OCI-LY1 (cell line): ENCODE results near the gene PRXL2A.
"Not testable (repeated sequence)": the region's sequence is repeated elsewhere in the genome, so short reads cannot be mapped to it uniquely, and the experiment has no call there.

Source experiments
- H2AFZ ChIP-seq: fragments of 200-600 bp; sonication (generic), shearing (Covaris generic); 2 replicates; pipeline ENCODE4 v1.6.0; 2014; ENCODE audit warnings: antibody characterized with exemption, mild to moderate bottlenecking, low read length
- H3F3A ChIP-seq: fragments of 200-600 bp; sonication (generic), shearing (Covaris generic); 2 replicates; pipeline ENCODE4 v1.6.0; 2014; ENCODE audit warnings: mild to moderate bottlenecking, antibody characterized with exemption, low read length, moderate library complexity; ENCODE audit not compliant: insufficient read depth
- H3K27ac ChIP-seq: fragments of 200-600 bp; sonication (generic); 2 replicates; pipeline ENCODE4 v1.5.1; 2014; ENCODE audit warnings: low read length, mixed run types, mild to moderate bottlenecking, low read depth; ENCODE audit not compliant: poor library complexity, severe bottlenecking
- H3K27me3 ChIP-seq: fragments of 200-600 bp; sonication (generic); 2 replicates; pipeline ENCODE4 v1.6.0; 2014; ENCODE audit warnings: antibody characterized with exemption, mild to moderate bottlenecking, low read length, moderate library complexity; ENCODE audit not compliant: insufficient read depth
- H3K36me3 ChIP-seq: fragments of 200-600 bp; sonication (generic); 2 replicates; pipeline ENCODE4 v1.6.1; 2014; ENCODE audit warnings: mild to moderate bottlenecking, antibody characterized with exemption, low read length, moderate library complexity, mixed read lengths; ENCODE audit not compliant: insufficient read depth
- H3K4me1 ChIP-seq: fragments of 200-600 bp; sonication (generic); 2 replicates; pipeline ENCODE4 v1.5.1; 2014; ENCODE audit warnings: mild to moderate bottlenecking, low read length, moderate library complexity; ENCODE audit not compliant: insufficient read depth, severe bottlenecking
- H3K4me2 ChIP-seq: fragments of 200-600 bp; sonication (generic), shearing (Covaris generic); 2 replicates; pipeline ENCODE4 v1.6.1; 2014; ENCODE audit warnings: low read length
- H3K4me3 ChIP-seq: fragments of 200-600 bp; sonication (generic); 2 replicates; pipeline ENCODE4 v1.5.1; 2014; ENCODE audit warnings: low read length, low read depth, mild to moderate bottlenecking, mixed read lengths; ENCODE audit not compliant: poor library complexity, severe bottlenecking
- H3K79me2 ChIP-seq: fragments of 200-600 bp; shearing (Covaris generic); 2 replicates; pipeline ENCODE4 v1.6.1; 2016; ENCODE audit warnings: mixed run types, low read length, mixed read lengths; ENCODE audit not compliant: insufficient read depth
- H3K9ac ChIP-seq: fragments of 200-600 bp; sonication (generic), shearing (Covaris generic); 2 replicates; pipeline ENCODE4 v1.6.1; 2014; ENCODE audit warnings: mild to moderate bottlenecking, low read length, mixed read lengths
- H3K9me2 ChIP-seq: fragments of 200-600 bp; sonication (generic), shearing (Covaris generic); 2 replicates; pipeline ENCODE4 v1.6.1; 2014; ENCODE audit warnings: low read depth, mild to moderate bottlenecking, low read length, mixed read lengths
- H3K9me3 ChIP-seq: fragments of 200-600 bp; shearing (Covaris generic); 2 replicates; pipeline ENCODE4 v1.6.1; 2014; ENCODE audit warnings: low read length, mixed read lengths
- H4K20me1 ChIP-seq: fragments of 200-600 bp; sonication (generic), shearing (Covaris generic); 2 replicates; pipeline ENCODE4 v1.6.0; 2016; ENCODE audit warnings: mild to moderate bottlenecking, low read length; ENCODE audit not compliant: insufficient read depth
- EZH2 ChIP-seq: fragments of 200-600 bp; sonication (generic), shearing (Covaris generic); IDR thresholded peaks from 2 replicates; pipeline ENCODE4 v1.8.0; 2017; ENCODE audit warnings: borderline replicate concordance, mixed run types, mild to moderate bottlenecking, antibody characterized with exemption, low read length, moderate library complexity, mixed read lengths
- TF ChIP-seq, protein P1 (sequence below): fragments of 200-600 bp; sonication (generic), shearing (Covaris generic); IDR thresholded peaks from 2 replicates; pipeline ENCODE4 v1.5.1; 2017; ENCODE audit warnings: mild to moderate bottlenecking, antibody characterized with exemption, low read length, moderate library complexity, mixed read lengths

The PRXL2A gene, protein sequence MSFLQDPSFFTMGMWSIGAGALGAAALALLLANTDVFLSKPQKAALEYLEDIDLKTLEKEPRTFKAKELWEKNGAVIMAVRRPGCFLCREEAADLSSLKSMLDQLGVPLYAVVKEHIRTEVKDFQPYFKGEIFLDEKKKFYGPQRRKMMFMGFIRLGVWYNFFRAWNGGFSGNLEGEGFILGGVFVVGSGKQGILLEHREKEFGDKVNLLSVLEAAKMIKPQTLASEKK

DNA sequence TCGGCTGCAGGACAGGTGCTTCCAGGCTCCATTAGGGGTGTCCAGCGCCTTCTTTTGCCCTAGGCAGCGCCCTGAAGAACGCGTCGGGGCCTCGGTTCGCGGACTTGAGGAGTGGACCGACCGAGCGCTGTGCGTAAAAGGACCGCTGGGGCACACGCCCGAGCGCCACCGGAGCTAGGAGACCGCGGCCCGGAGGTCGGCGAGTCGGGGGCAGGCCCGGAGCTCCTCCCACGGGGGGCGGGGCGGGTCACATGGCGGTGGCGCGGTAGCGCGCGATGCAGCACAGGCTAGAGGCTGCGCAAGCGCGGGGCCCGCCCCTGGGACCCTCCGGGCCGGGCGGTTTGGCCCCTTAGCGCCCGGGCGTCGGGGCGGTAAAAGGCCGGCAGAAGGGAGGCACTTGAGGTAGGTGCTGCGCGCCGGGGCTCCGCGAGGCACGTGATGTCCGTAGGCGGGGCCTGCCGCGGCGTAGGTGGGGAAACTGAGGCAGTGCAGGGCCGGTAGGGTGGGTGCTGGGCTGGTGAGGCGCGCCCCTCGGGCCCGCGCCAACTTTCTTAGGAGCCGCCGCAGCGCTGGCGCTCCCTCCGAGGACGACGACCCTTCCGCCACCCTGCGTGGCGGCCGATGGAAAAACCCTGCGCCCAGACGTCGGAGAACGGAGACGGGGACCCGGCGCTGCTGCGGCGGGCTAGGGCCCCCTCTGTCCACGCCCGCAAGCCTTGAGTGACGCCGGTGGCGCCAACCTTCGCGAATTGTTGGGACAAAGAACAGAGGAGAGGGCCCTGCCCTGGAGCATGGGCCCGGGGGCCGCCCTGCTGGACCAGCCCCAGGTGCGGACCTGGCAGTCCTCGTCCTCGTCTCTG lies at the start of gene PRXL2A:
PRXL2A (plus strand) TSS at position 310 of the 860 bp plus-strand sequence. CDS start 11,917 bp downstream, outside the sequence.
- Histone ChIP-seq H3K9me2 (no peaks in the 10 kb centered on the region), H3K4me3 (peak within 1 kb of the TSS; percentile 69), H3K9me3 (no peaks in the 10 kb centered on the region), H2AFZ (peak within 1 kb of the TSS; percentile 97), H3K36me3 (no peaks in the 10 kb centered on the region), H3K9ac (peak within 1 kb of the TSS; percentile 71), H3K4me1 (peaks cover 20% of the 10 kb centered on the region), H3K27me3 (no peaks in the 10 kb centered on the region), H3K79me2 (no peaks in the 10 kb centered on the region), H3K27ac (no peak within 1 kb of the TSS), H3F3A (no peaks in the 10 kb centered on the region), H3K4me2 (peak within 1 kb of the TSS; percentile 91), H4K20me1 (no peaks in the 10 kb centered on the region)
- TF ChIP-seq, protein P1, sequence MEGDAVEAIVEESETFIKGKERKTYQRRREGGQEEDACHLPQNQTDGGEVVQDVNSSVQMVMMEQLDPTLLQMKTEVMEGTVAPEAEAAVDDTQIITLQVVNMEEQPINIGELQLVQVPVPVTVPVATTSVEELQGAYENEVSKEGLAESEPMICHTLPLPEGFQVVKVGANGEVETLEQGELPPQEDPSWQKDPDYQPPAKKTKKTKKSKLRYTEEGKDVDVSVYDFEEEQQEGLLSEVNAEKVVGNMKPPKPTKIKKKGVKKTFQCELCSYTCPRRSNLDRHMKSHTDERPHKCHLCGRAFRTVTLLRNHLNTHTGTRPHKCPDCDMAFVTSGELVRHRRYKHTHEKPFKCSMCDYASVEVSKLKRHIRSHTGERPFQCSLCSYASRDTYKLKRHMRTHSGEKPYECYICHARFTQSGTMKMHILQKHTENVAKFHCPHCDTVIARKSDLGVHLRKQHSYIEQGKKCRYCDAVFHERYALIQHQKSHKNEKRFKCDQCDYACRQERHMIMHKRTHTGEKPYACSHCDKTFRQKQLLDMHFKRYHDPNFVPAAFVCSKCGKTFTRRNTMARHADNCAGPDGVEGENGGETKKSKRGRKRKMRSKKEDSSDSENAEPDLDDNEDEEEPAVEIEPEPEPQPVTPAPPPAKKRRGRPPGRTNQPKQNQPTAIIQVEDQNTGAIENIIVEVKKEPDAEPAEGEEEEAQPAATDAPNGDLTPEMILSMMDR = no peak
- TF ChIP-seq EZH2 = no peak

DNA sequence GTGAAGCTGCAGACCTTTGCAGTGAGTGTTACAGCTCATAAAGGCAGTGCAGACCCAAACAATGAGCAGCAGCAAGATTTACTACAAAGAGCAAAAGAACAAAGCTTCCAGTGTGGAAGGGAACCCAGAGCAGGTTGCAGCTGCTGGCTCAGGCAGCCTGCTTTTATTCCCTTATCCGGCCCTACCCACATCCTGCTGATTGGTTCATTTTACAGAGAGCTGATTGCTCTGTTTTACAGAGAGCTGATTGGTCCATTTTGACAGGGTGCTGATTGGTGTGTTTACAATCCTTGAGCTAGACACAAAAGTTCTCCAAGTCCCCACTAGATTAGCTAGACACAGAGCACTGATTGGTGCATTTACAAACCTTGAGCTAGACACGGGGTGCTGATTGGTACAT lies 49.4 kb upstream of the PRXL2A start:
- not testable (repeated sequence) for H3K9me2 ChIP-seq, H3K4me3 ChIP-seq, H3F3A ChIP-seq, H3K9me3 ChIP-seq, H3K27me3 ChIP-seq, H3K9ac ChIP-seq, H3K79me2 ChIP-seq, H3K4me1 ChIP-seq, H3K27ac ChIP-seq, H4K20me1 ChIP-seq, H3K36me3 ChIP-seq, H2AFZ ChIP-seq, H3K4me2 ChIP-seq

DNA sequence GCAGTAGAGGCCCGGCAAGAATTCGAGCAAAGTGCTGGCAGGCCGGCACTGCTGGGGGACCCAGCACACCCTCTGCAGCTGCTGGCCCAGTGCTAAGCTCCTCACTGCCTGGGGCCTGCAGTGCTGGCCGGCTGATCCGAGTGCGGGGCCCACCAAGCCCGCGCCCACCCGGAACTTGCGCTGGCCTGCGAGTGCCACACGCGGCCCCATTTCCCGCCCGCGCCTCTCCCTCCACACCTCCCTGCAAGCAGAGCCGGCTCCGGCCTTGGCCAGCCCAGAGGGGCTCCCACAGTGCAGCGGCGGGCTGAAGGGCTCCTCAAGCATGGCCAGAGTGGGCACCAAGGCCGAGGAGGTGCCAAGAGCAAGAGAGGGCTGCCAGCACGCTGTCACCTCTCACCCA lies 48.7 kb upstream of the PRXL2A start:
- Histone ChIP-seq H3K27ac (no peak overlapping the region), H3K27me3 (no peaks in the 10 kb centered on the region), H3F3A (no peaks in the 10 kb centered on the region), H3K9ac (no peak overlapping the region), H3K79me2 (no peaks in the 10 kb centered on the region), H3K4me1 (no peaks in the 10 kb centered on the region), H3K9me2 (no peaks in the 10 kb centered on the region), H4K20me1 (no peaks in the 10 kb centered on the region), H3K4me3 (no peak overlapping the region), H2AFZ (no peak overlapping the region), H3K9me3 (no peaks in the 10 kb centered on the region), H3K4me2 (no peak overlapping the region), H3K36me3 (no peaks in the 10 kb centered on the region)
- no peak for TF ChIP-seq EZH2
- TF ChIP-seq, protein P1 = no peak
